ENCODE measurements around the gene SUCLG2.

SUCLG2 gene

GRCh38 chr3:67674055-67674454 is 19.6 kb upstream of the SUCLG2 start:
- CTCF ChIA-PET = no interaction called here
- DNase-seq (ENCODE audit: low spot score) = no peak
- POLR2A ChIA-PET (ENCODE audit: low non-redundant PET) = no interaction called here
- H3K27ac ChIP-seq = no peak overlapping the region
- no peak for TF ChIP-seq CTCF (conservative IDR thresholded peaks at IDR 0.05; ENCODE audit: low read depth)

GRCh38 chr3:67662733-67663132 is 8.3 kb upstream of the SUCLG2 start:
- ChIA-PET POLR2A (ENCODE audit: low non-redundant PET) (no interaction called here), CTCF (no interaction called here)
- no peak overlapping the region for H3K27ac ChIP-seq
- no peak for TF ChIP-seq CTCF (conservative IDR thresholded peaks at IDR 0.05; ENCODE audit: low read depth)
- DNase-seq (ENCODE audit: low spot score) = no peak

- no peak for TF ChIP-seq CTCF (conservative IDR thresholded peaks at IDR 0.05; ENCODE audit: low read depth)
- H3K27ac ChIP-seq = no peak overlapping the region
- ChIA-PET POLR2A (ENCODE audit: low non-redundant PET) (no interaction called here), CTCF (no interaction called here)
- DNase-seq (ENCODE audit: low spot score) = no peak
Measured at GRCh38 chr3:67661089-67661488, 6.7 kb upstream of the SUCLG2 start.

GRCh38 chr3:67657192-67657591 is 2.8 kb upstream of the SUCLG2 start:
- H3K27ac ChIP-seq = no peak overlapping the region
- DNase-seq (ENCODE audit: low spot score) = no peak
- ChIA-PET POLR2A (ENCODE audit: low non-redundant PET) (no interaction called here), CTCF (no interaction called here)
- no peak for TF ChIP-seq CTCF (conservative IDR thresholded peaks at IDR 0.05; ENCODE audit: low read depth)

- DNase-seq (ENCODE audit: low spot score) = no peak
- POLR2A ChIA-PET (ENCODE audit: low non-redundant PET) = no interaction called here
- no peak overlapping the region for H3K27ac ChIP-seq
- CTCF ChIA-PET = no interaction called here
- no peak for TF ChIP-seq CTCF (conservative IDR thresholded peaks at IDR 0.05; ENCODE audit: low read depth)
Measured at GRCh38 chr3:67656614-67657013, 2.2 kb upstream of the SUCLG2 start.

- ChIA-PET CTCF (no interaction called here), POLR2A (ENCODE audit: low non-redundant PET) (interaction anchor here (0.5 kb wide), 1 partner anchor 59 kb away, joined by 3 read pairs; no protein-coding TSS in a partner anchor)
- no peak for TF ChIP-seq CTCF (conservative IDR thresholded peaks at IDR 0.05; ENCODE audit: low read depth)
- no peak for DNase-seq (ENCODE audit: low spot score)
- H3K27ac ChIP-seq = no peak overlapping the region
Measured at GRCh38 chr3:67655364-67656121, 1.1 kb upstream of the SUCLG2 start.
